22Rv1 (cell line): Measurements from ENCODE around the gene PPIF.

Experiments used
- CTCF ChIP-seq: fragments of 450-650 bp; IDR thresholded peaks from 2 replicates; pipeline ENCODE4 v1.5.1; 2017; ENCODE audit warnings: mild to moderate bottlenecking
- ZFX ChIP-seq: fragments of 450-650 bp; IDR thresholded peaks from 2 replicates; pipeline ENCODE4 v1.6.1; 2017; ENCODE audit warnings: antibody characterized with exemption, borderline replicate concordance

- TF ChIP-seq CTCF (no peak), ZFX (no peak)
Observed at GRCh38 chr10:79378647-79379511, 31.6 kb downstream of the PPIF start.
